Common myeloid progenitor, CD34-positive (primary cell): Measurements from ENCODE around the gene SIRT4.
"Not testable (repeated sequence)": the region's sequence is repeated elsewhere in the genome, so short reads cannot be mapped to it uniquely, and the experiment has no call there.

ENCODE experiments used
- CTCF ChIA-PET: fragments of 350-600 bp; sonication (Branson Sonifier 250); formaldehyde crosslinking; loops from one replicate; lab custom pipeline; 2021; ENCODE audit warnings: antibody characterized with exemption; lab: Charles Lee
- POLR2A ChIA-PET: fragments of 350-600 bp; sonication (Branson Sonifier 250); formaldehyde crosslinking; loops from one replicate; lab custom pipeline; 2021; ENCODE audit warnings: antibody characterized with exemption; lab: Charles Lee
- DNase-seq, 3 donors: peaks; one replicate each; pipeline versions ENCODE4 v3.0.0 to v3.0.0-alpha.2; 2013
- H3K27ac ChIP-seq, 2 experiments: 1 replicate in 1 of 2; 2 replicates in 1 of 2; pipeline ENCODE4 v1.7.0; 2013; ENCODE audit warnings: inconsistent platforms in 2 of 2, low read length in 2 of 2, mild to moderate bottlenecking in 2 of 2, low read depth in 1 of 2, moderate library complexity in 1 of 2; ENCODE audit not compliant: severe bottlenecking in 2 of 2, insufficient read depth in 1 of 2, poor library complexity in 1 of 2
- H3K27me3 ChIP-seq, 5 experiments: replicated peaks in 2 of 5; 1 replicate in 3 of 5; 2 replicates in 2 of 5; pipeline versions ENCODE4 v1.6.1 to v1.7.0; 2013; ENCODE audit warnings: low read length in 4 of 5, mild to moderate bottlenecking in 2 of 5, moderate library complexity in 2 of 5, inconsistent platforms in 1 of 5; ENCODE audit not compliant: insufficient read depth in 5 of 5, control insufficient read depth in 4 of 5
- H3K36me3 ChIP-seq, 4 experiments: 1 replicate in 2 of 4; 2 replicates in 2 of 4; pipeline versions ENCODE4 v1.6.1 to v1.7.0; 2013; ENCODE audit warnings: low read length in 3 of 4, control low read depth in 1 of 4, mild to moderate bottlenecking in 1 of 4; ENCODE audit not compliant: control insufficient read depth in 4 of 4, insufficient read depth in 4 of 4
- H3K4me1 ChIP-seq, 4 experiments: 1 replicate in 3 of 4; 2 replicates in 1 of 4; pipeline versions ENCODE4 v1.6.1 to v1.7.1; 2013; ENCODE audit warnings: low read length in 3 of 4, mild to moderate bottlenecking in 3 of 4, control low read depth in 1 of 4, inconsistent platforms in 1 of 4, moderate library complexity in 1 of 4; ENCODE audit not compliant: control insufficient read depth in 4 of 4, insufficient read depth in 4 of 4; ENCODE audit errors: control extremely low read depth in 1 of 4
- H3K4me3 ChIP-seq, 7 experiments: 1 replicate in 4 of 7; 2 replicates in 3 of 7; pipeline versions ENCODE4 v1.5.1 to v1.7.0; 2013; ENCODE audit warnings: mild to moderate bottlenecking in 7 of 7, low read length in 6 of 7, moderate library complexity in 6 of 7, inconsistent platforms in 2 of 7, low read depth in 2 of 7, control low read depth in 1 of 7; ENCODE audit not compliant: insufficient read depth in 4 of 7, control insufficient read depth in 1 of 7; ENCODE audit errors: extremely low read depth in 1 of 7
- H3K9me3 ChIP-seq, 5 experiments: 1 replicate in 4 of 5; 2 replicates in 1 of 5; pipeline versions ENCODE4 v1.6.1 to v1.7.1; 2013; ENCODE audit warnings: low read length in 4 of 5, mild to moderate bottlenecking in 2 of 5, inconsistent platforms in 1 of 5, low read depth in 1 of 5, moderate library complexity in 1 of 5; ENCODE audit not compliant: control insufficient read depth in 4 of 5, insufficient read depth in 2 of 5; ENCODE audit errors: control extremely low read depth in 1 of 5
- WGBS: methylation state at CpG from one replicate; pipeline ENCODE4 v1.1.5; 2013; ENCODE audit not compliant: insufficient coverage; 5-methylcytosine and 5-hydroxymethylcytosine counted together

The SIRT4 gene

DNA sequence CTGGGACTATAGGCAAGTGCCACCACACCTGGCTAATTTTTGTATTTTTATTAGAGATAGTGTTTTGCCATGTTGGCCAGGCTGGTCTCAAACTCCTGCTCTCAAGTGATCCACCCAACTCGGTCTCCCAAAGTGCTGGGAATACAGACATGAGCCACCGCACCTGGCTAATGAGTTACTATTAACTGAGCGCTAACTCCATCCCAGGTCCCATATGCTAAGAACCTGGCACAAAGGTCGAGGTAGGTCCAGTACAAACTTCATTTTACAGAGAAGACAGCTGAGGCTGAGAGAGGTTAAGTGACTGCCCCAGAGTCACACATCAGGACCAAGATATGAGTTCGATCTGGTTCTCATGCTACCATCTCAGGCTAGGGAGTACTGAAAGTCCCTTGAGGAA, 29.9 kb downstream of the SIRT4 start:
- no peak for DNase-seq
- Histone ChIP-seq H3K4me3 (no peak overlapping the region), H3K36me3 (no peaks in the 10 kb centered on the region), H3K27me3 (peaks cover 0 to 8% (median 0%) of the 10 kb centered on the region in 5 experiments), H3K27ac (no peak overlapping the region), H3K9me3 (peaks cover 0 to 5% (median 3%) of the 10 kb centered on the region in 5 experiments), H3K4me1 (no peaks in the 10 kb centered on the region)
- 90% methylated on average over 5 of the region's 5 CpGs for whole genome bisulfite sequencing
- ChIA-PET CTCF (no interaction called here), POLR2A (interaction anchor here (0.7 kb wide), 1 partner anchor 29 kb away, joined by 3 read pairs; no protein-coding TSS in a partner anchor)

GRCh38 chr12:120332523-120332922, 30.4 kb downstream of the SIRT4 start:
- POLR2A ChIA-PET, result no interaction called here
- H3K27me3 ChIP-seq, result peaks cover 0 to 6% (median 0%) of the 10 kb centered on the region in 5 experiments
- 100% methylated on average over 1 of the region's 7 CpGs for WGBS
- no peak overlapping the region for H3K4me3 ChIP-seq
- H3K4me1 ChIP-seq, result no peaks in the 10 kb centered on the region
- DNase-seq, result no peak
- H3K36me3 ChIP-seq, result no peaks in the 10 kb centered on the region
- peaks cover 0 to 9% (median 8%) of the 10 kb centered on the region in 5 experiments for H3K9me3 ChIP-seq
- CTCF ChIA-PET, result interaction anchor here (0.8 kb wide), 1 partner anchor 137 kb away, joined by 3 read pairs; the partner anchor contains the start of gene SRSF9
- no peak overlapping the region for H3K27ac ChIP-seq

DNA sequence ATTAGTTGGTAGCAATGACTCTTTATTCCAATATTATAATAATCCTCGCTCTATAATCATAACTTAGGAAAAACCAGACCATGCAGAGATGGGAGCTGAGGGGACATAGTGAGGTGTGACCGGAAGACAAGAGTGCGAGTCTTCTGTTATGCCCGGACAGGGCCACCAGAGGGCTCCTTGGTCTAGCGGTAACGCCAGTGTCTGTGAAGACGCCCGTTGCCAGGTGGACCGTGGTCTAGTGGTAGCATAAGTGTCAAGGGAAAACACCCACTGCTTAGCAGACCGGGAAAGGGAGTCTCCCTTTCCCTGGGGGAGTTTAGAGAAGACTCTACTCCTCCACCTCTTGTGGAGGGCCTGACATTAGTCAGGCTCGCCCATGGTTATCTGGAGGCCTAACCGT, 33.3 kb downstream of the SIRT4 start:
- DNase-seq, result peak in 2 of 3 donors; percentile 36 to 37
- H3K36me3 ChIP-seq, POLR2A ChIA-PET, H3K4me3 ChIP-seq, H3K27me3 ChIP-seq, H3K4me1 ChIP-seq, H3K27ac ChIP-seq: not testable (repeated sequence)
- 10% methylated on average over 8 of the region's 12 CpGs for WGBS
- peaks cover 0 to 17% (median 9%) of the 10 kb centered on the region in 5 experiments for H3K9me3 ChIP-seq
- CTCF ChIA-PET, result interaction anchor here (0.8 to 1.5 kb wide), 3 partner anchors 9 to 13 kb away, joined by 3 to 5 read pairs (median 5); no protein-coding TSS in a partner anchor

- H3K36me3 ChIP-seq, DNase-seq, H3K4me3 ChIP-seq, H3K27ac ChIP-seq, H3K4me1 ChIP-seq, POLR2A ChIA-PET, H3K27me3 ChIP-seq: not testable (repeated sequence)
- no CpG with 5 or more reads among the region's 2 CpGs for WGBS
- CTCF ChIA-PET, result interaction anchor here (1.5 to 1.8 kb wide), 2 partner anchors 12 to 311 kb away, joined by 3 to 5 read pairs; no protein-coding TSS in a partner anchor
- H3K9me3 ChIP-seq, result peaks cover 0 to 17% (median 9%) of the 10 kb centered on the region in 5 experiments
Measured at GRCh38 chr12:120336392-120336791, 34.3 kb downstream of the SIRT4 start.

- no CpG with 5 or more reads among the region's 2 CpGs for WGBS
- no peak overlapping the region for H3K4me3 ChIP-seq
- H3K27ac ChIP-seq, result no peak overlapping the region
- DNase-seq, result peak in 1 of 3 donors; percentile 10
- ChIA-PET CTCF (interaction anchor here (1.2 to 1.8 kb wide), 2 partner anchors 9 to 310 kb away, joined by 3 to 6 read pairs; no protein-coding TSS in a partner anchor), POLR2A (no interaction called here)
- no peaks in the 10 kb centered on the region for H3K36me3 ChIP-seq
- H3K4me1 ChIP-seq, result no peaks in the 10 kb centered on the region
- peaks cover 0 to 2% (median 0%) of the 10 kb centered on the region in 5 experiments for H3K27me3 ChIP-seq
- H3K9me3 ChIP-seq, result peaks cover 0 to 17% (median 9%) of the 10 kb centered on the region in 5 experiments
Measured at GRCh38 chr12:120337730-120338129, 35.6 kb downstream of the SIRT4 start.

DNA sequence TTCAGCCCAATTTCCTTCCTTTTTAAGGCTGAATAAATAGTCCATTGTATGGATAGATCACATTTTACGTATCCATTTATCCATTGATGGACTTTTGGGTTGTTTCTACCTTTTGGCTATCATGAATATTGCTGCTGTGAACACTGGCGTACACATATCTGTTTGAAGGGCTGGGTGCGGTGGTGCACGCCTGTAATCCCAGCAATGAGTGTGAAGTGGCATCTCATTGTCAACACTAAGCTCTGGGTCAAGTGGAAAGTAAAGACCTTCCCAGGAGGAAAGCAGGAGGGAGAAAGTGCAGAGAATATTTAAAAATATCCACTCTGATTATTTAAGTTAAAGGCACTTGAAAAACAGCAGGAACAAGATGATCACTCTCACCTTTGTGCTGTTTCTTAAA, 37.1 kb downstream of the SIRT4 start:
- 95% methylated on average over 4 of the region's 4 CpGs for WGBS
- CTCF ChIA-PET, result interaction anchor here (1.4 to 1.5 kb wide), 2 partner anchors 9 to 127 kb away, joined by 3 to 4 read pairs; no protein-coding TSS in a partner anchor

DNA sequence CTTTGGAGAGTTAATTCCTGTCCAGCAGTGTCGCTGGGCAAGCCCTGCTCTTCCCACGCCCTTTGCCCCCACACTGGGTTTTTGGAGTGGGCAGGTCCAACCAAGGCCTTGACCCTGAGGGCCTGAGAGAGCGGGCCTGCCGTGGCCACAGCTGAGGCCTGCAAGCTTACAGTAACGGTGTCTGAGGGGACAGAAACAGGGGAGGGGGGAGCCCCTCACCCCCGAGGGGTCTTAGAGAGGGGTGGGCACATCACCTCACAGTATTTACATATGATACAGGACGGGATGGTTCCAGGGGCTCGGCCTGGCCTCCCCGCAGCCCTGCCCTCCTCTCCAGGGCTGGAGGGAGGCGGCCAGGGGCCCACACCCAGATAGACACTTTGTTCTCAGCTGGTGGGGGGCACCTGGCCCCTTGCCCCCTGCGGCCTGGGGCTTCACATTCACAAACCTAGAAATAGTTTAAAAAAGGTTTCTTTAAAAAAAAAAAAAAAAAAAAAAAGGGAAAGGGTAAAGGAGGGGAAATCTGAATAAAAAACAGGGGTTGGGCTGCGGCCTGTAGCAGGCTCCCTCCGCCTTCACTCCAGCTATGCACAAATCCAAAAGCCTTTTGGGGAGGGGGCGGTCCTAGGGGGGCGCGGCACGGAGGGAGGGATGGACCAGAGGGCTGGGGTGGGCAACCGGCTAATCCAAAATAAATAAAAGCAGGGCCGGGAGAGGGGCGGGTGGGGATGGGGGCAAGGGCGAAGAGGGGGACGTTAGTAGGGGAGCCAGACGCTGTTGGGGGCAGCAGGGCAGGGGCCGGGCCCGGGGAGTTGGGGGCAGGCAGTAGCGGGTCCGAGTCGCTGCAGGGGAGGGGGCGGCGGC, 40.3 kb downstream of the SIRT4 start:
- Histone ChIP-seq H3K27me3 (no peaks in the 10 kb centered on the region), H3K36me3 (no peaks in the 10 kb centered on the region), H3K4me1 (no peaks in the 10 kb centered on the region), H3K4me3 (no peak overlapping the region), H3K27ac (no peak overlapping the region), H3K9me3 (peaks cover 0 to 10% (median 2%) of the 10 kb centered on the region in 5 experiments)
- no peak for DNase-seq
- ChIA-PET CTCF (no interaction called here), POLR2A (no interaction called here)
- 84% methylated on average over 17 of the region's 30 CpGs for WGBS

More for the DNA sequence above, 37.1 kb downstream of the SIRT4 start:
- H3K9me3 ChIP-seq, result peaks cover 0 to 17% (median 9%) of the 10 kb centered on the region in 5 experiments
- DNase-seq, result no peak
- POLR2A ChIA-PET, result interaction anchor here (0.6 kb wide), 1 partner anchor 21 kb away, joined by 3 read pairs; no protein-coding TSS in a partner anchor
- H3K4me1 ChIP-seq, result no peaks in the 10 kb centered on the region
- no peak overlapping the region for H3K27ac ChIP-seq
- H3K4me3 ChIP-seq, result no peak overlapping the region
- no peaks in the 10 kb centered on the region for H3K27me3 ChIP-seq
- no peaks in the 10 kb centered on the region for H3K36me3 ChIP-seq
